Raji (cell line): ENCODE results near the gene ZNF185.

ENCODE experiments used
- POLR2A ChIP-seq: IDR thresholded peaks from 2 replicates; pipeline ENCODE4 v1.6.1; 2011; ENCODE audit warnings: low read depth, low read length, control low read depth; ENCODE audit not compliant: insufficient read depth

The ZNF185 gene

GRCh38 chrX:152926279-152926678, 28.4 kb downstream of the ZNF185 start:
- no peak for TF ChIP-seq POLR2A

DNA sequence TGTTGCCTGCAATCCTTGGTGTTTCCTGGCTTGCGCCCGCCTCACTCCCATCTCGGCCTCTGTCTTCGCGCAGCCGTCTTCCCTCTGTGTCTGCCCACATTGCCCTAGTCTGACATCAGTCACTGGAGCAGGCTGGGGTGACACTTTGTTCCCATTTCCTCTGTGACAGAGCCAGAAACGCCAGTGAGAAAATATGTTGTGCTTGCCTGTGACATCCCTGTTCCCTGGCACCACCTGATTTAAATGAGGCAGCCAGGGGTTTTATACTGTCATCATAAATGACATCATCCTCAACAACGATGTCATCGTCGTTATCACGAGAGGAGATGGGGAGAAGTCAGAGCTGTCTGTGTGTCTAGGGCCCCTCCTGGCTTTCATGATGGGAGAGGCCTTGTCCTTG, 29.1 kb downstream of the ZNF185 start:
- TF ChIP-seq POLR2A, result no peak

GRCh38 chrX:152927858-152928760, 30.2 kb downstream of the ZNF185 start:
- no peak for TF ChIP-seq POLR2A

GRCh38 chrX:152928761-152929400, 31.0 kb downstream of the ZNF185 start:
- TF ChIP-seq POLR2A, result no peak

GRCh38 chrX:152929898-152930297, 32.0 kb downstream of the ZNF185 start:
- TF ChIP-seq POLR2A, result no peak

- no peak for TF ChIP-seq POLR2A
Measured at GRCh38 chrX:152930516-152930915, 32.6 kb downstream of the ZNF185 start.

DNA sequence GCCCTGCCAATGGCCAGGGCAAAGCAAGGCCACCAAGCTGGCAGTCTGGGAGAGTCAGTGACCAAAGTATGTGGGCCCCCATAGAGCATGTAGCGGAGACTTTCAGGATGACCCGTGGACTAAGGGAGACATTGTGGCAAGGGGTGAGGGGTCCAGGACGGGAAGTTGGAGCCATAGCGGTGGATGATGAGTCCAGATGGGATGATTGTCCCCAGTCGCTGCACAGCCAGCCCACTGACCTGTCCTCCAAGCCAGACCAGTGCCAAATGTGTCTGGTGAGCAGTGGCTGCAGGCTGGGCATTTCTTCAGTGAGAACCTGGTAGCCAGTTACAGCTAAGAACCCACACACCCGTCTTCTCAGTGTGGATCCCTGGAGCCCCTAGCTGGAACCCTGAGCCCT, 34.3 kb downstream of the ZNF185 start:
- TF ChIP-seq POLR2A, result no peak

DNA sequence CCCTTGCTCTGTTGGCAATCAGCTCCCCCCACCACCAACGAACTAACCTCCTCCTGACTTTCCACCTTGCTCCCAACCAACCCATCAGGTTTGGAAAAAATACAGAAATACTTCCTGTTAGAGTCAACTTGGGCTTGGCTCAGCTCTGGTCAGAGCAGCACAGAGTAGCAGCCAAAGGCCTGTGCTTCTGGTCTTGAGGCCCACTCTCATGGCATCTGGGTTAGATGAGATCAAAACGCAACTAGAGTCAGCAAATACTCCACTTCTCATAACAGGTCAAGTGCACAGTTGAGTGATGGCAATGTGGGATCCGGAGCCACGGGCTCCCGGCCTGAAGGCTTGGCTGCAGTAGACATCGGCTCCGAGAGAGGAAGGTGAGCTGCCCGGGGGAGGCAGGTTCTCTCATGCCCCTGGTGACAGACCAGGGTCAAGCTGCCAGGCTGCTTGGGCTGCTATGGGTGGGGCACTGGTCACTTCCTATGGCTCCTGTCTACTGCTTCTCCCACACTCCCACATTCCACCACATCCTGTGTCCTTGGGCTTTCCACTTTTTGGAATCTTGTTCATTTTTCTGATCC, 34.8 kb downstream of the ZNF185 start:
- TF ChIP-seq POLR2A, result no peak

DNA sequence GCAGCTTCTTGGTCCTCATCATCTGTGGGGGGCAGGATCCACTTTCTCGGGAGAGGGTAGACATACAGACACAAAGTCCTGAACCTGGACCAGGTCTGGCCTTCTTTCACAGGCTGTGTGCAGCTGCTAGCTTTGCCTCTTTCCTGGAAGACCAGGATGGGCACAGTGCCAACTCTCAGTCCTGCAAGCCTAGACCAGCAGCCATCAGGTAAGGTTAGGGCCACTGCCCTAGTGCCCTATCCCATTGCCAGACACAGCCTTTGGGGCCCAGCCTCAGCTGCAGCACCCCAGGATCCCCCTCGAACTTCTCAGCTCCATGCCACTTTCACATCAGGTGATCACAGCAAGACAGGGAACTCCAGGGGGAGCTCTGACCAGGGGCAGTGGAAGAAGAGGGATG, 38.4 kb downstream of the ZNF185 start:
- TF ChIP-seq POLR2A, result no peak

DNA sequence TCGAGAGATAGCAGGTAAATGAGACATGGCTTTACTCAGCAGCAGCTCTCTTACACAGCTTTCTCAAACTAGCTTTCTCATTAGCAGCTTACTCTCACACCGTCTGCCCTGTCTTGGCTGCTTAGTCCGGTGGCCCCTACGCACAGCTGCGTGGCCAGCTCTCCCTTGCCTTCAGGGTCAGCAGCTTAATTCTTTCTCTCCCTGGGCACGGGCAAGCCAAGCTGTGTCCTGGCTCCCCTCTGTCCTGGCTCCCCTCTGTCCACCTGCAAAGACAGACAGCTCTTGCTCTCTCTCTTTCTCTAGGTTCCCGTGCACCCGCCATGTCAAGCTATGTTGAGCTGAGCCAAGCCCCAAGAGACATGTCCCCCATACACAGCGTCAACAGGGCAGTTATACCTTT, 39.4 kb downstream of the ZNF185 start:
- no peak for TF ChIP-seq POLR2A

DNA sequence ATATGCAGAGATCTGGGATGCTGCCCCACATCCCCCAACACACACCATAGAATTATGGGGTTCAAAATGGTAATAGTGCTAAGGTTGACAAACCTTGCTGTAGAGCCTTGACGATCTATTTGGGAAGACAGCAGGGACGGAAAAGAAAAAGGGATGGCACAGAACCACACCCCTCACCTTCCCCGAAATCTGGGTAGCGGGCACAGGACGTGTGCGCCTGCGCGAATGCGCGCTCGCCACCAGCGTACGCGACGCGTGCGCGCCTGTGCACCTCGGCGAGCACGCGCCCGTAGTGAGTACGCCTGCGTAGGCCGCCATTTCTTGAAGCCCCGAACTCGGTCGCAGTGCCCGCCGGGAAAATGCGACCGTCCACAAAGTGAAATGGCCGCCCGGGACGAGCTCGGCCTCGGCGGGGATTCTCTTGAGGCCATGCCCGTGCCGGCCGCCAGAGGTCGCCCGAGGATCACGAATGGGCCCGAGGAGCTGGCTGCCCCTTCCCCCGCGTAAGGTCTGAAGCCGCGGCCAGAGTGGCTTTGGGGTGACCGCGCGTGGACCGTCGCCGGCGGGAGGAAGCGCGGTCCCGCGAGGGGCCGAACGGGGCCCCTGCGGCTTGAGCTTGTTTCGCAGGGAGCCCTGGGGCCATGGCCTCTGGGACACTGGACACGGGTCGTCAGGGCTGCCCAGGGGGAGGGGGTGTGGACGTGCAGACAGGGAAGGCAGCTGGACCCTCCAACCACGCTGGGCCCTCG, 43.6 kb downstream of the ZNF185 start:
- TF ChIP-seq POLR2A, result peak; percentile 85

- no peak for TF ChIP-seq POLR2A
Measured at GRCh38 chrX:152942077-152942442, 44.2 kb downstream of the ZNF185 start.

GRCh38 chrX:152943826-152944225, 46.0 kb downstream of the ZNF185 start:
- no peak for TF ChIP-seq POLR2A

DNA sequence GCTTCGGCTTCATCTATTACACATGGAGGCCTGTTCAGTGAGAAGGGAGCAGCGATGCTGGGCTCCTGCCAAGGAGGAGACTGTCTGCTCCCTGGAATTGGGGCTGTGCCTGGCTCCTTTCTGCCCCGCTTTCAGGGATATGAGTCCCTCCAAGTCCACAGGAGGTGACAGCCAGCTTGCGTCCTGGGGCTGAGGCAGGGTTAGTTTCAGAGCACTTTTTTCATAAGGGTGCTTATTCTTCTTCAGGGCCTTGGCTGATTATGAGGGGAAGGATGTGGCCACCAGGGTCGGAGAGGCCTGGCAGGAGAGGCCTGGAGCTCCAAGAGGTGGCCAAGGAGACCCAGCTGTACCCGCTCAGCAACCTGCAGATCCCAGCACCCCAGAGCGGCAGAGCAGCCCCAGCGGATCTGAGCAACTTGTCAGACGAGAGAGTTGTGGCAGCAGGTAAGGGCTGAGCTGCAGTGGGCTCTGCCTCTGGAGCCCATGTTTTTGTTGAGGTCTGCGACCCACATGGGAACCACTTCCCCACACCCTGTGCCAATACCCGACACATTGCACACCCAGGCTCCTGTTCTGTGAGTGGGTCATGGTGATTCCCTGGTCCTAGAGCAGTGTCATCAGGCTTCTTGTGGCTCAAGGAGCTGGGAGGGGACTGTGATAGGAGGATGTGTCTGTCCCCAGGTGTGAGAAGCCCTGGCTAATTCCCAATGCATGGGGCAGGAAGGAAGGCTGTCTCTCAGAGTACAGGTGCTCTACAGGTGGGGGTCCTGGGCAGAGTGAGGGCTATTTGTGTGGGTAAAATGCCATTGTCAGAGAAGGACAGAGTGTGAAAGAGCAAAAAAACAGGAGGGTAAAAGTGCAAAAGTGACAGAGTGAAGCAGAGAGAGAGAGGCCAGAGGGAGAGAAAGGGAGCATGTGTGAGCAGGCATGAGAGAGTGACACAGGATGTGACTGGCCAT, 47.4 kb downstream of the ZNF185 start:
- TF ChIP-seq POLR2A, result no peak
